SH-SY5Y (cell line): ENCODE results near the gene GRIA2.

Experiments used
- GATA2 ChIP-seq: IDR thresholded peaks from 2 replicates; pipeline ENCODE4 v1.6.1; 2011; ENCODE audit warnings: mild to moderate bottlenecking, low read depth, low read length
- GATA3 ChIP-seq: IDR thresholded peaks from 2 replicates; pipeline ENCODE4 v1.6.1; 2011; ENCODE audit warnings: low read depth, mild to moderate bottlenecking, low read length, moderate library complexity

- TF ChIP-seq GATA2 = no peak
- TF ChIP-seq GATA3 = no peak
Observed at GRCh38 chr4:157300701-157301100, 80.2 kb downstream of the GRIA2 start.
